Measurements from ENCODE around the gene NPC2. TPM values are rescaled to one million over a fixed set of nuclear protein-coding genes. Genes with fewer than 3 reads are reported as not detected.

The NPC2 gene
- 391 and 550 TPM in 2 replicates for total RNA-seq

GRCh38 chr14:74492776-74493342 lies at the start of gene NPC2:
Gene NPC2, minus strand, starts transcription at chr14:74493305. Its CDS starts 31 bp downstream, at chr14:74493274.

GRCh38 chr14:74493343-74494261 lies 497 bp upstream of the NPC2 start, which contains the start of gene ISCA2:
Gene ISCA2, plus strand, starts transcription at chr14:74493765. Its CDS starts 10 bp downstream, at chr14:74493775.

Other genes with a start within 250 kb of the NPC2 start
- gene ABCD4, start 190.4 kb downstream of the NPC2 start, total RNA-seq: 28.5 and 46.0 TPM in 2 replicates
- gene VRTN, start 144.8 kb downstream of the NPC2 start, total RNA-seq: not detected in 2 replicates
- gene SYNDIG1L, start 67.1 kb downstream of the NPC2 start, total RNA-seq: 0.25 TPM in 1 of 2 replicates, not detected in the other
- gene ISCA2, start 460 bp upstream of the NPC2 start, total RNA-seq: 34.4 and 34.7 TPM in 2 replicates
- gene LTBP2, start 118.9 kb upstream of the NPC2 start, total RNA-seq: 153 and 170 TPM in 2 replicates
- gene AREL1, start 219.8 kb upstream of the NPC2 start, total RNA-seq: 30.0 and 34.5 TPM in 2 replicates
- 23.8 and 41.7 TPM in 2 replicates for gene FCF1, start 219.8 kb upstream of the NPC2 start, total RNA-seq

All from mesangial cell (primary cell).